GM21528 (cell line): ENCODE data around the gene UGT1A4.
"Not testable (repeated sequence)": the region's sequence is repeated elsewhere in the genome, so short reads cannot be mapped to it uniquely, and the experiment has no call there.

Source experiments
- ATAC-seq: cut with Tn5 transposase; IDR thresholded peaks from one replicate; pipeline ENCODE4 v1.9.1; 2021; ENCODE audit warnings: mild to moderate bottlenecking, moderate library complexity; ENCODE audit not compliant: unreplicated experiment, low FRiP score

The UGT1A4 gene

GRCh38 chr2:233746475-233747282 is 28.1 kb downstream of the UGT1A4 start:
- ATAC-seq = no peak

GRCh38 chr2:233747283-233747544 is 28.7 kb downstream of the UGT1A4 start:
- no peak for ATAC-seq

- ATAC-seq = not testable (repeated sequence)
These were observed 32.2 kb downstream of the UGT1A4 start for GRCh38 chr2:233750689-233751088.

GRCh38 chr2:233751212-233752009 is 32.9 kb downstream of the UGT1A4 start:
- not testable (repeated sequence) for ATAC-seq

DNA sequence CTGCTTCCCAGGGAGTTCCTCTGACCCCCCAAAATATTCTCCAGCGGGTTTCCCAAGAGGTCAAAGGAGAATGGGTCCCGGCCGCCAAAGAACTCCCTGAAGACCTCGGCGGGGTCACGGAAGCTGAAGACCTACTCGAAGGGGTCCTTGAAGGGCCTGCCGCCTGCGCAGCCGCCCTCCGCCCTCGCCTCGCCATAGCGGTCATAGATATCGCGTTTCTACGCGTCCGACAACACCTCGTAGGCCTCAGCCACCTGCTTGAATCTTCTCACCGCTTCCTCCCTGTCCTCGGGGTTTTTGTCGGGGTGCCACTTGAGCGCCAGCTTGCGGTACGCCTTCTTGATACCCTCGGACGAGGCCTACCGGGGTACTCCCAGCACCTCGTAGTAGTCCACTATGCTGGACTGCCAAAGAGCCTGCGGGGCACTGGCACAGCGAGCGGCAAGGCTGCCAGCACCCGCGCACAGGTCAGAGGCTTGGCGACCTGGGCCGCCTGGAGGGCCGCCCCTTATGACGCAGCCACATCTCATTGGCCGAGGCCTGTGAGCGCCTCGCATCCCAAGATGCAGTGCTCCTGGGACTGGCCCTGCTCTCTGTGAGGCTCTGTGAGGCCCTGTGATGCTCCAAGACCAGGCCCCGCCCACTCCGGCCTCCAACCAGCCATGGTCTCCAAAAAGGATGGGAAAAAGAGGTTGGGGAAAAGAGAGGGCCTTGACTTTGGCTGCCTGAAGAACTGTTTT is 36.5 kb downstream of the UGT1A4 start:
- ATAC-seq = no peak

DNA sequence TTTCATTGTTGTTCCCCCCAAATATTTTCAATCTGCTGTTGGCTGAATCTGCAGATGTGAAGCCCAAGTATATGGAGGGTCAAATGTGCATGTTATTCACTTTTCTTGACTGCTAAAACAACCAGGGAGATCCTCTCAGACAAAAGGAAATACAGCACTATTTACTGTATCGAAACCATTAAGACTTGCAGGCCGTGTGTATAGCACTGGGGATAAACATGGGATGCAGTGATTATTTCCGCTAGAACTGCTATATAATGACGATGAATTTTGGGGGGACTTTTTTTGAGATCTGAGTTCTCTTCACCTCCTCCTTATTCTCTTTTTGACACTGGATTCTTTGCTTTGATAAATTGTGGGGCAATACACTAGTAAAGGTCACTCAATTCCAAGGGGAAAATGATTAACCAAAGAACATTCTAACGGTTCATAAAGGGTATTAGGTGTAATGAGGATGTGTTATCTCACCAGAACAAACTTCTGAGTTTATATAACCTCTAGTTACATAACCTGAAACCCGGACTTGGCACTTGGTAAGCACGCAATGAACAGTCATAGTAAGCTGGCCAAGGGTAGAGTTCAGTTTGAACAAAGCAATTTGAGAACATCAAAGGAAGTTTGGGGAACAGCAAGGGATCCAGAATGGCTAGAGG is 38.0 kb downstream of the UGT1A4 start:
- ATAC-seq = no peak

- no peak for ATAC-seq
These were observed 39.6 kb downstream of the UGT1A4 start for GRCh38 chr2:233758141-233758540.

- ATAC-seq = no peak
These were observed 40.3 kb downstream of the UGT1A4 start for GRCh38 chr2:233758849-233759248.

- no peak for ATAC-seq
These were observed 41.5 kb downstream of the UGT1A4 start, which contains the start of gene UGT1A1 for GRCh38 chr2:233760043-233760442. Gene UGT1A1, plus strand, starts transcription at chr2:233760270. Its CDS starts 18 bp downstream, at chr2:233760288.

DNA sequence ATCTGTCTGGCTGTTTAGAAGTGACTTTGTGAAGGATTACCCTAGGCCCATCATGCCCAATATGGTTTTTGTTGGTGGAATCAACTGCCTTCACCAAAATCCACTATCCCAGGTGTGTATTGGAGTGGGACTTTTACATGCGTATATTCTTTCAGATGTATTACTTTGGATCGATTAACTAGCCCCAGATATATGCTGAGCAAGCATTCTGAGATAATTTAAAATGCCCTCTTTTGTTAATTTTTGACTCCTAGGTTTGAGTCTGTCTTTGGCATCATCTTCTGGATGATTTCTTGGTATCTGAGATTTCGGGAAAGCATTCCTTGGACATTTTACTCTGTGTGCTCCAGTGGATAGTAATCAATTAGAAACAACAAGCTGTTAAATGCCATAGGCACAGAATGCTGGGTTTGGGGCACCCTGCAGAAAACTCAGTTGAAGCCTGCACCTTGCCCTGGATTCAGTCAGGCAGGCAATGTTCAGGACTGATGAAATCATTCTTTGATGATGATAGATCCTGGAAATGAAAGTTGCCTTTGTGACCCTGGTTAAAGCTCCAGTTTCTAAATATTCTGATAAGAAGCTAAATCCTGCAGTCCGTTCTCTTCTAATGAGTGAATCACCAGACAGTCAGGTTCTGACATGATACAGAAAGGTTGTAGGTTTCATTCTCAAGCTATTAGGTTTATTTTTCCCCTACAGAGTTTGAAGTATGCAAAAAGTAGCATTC is 42.7 kb downstream of the UGT1A4 start:
- no peak for ATAC-seq

DNA sequence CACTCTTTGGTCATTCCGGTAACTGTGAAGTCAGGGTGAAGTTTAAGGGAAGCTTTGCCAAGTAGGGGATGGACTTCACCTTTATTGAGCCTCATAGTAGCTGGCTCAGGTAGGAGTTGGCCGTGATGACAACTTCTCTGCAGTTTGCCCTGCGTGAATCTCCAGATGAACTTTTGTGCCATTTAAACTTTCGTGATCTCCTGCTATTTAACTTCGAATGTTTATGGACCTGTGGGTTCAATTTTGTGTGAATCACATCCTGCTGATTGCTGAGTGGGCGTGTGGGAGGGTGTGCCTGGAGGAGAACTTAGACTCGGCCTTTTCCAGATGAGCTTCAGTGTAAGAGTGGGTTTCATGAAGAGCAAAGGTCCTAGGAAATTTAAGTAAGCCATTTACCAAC is 45.7 kb downstream of the UGT1A4 start:
- ATAC-seq = no peak

DNA sequence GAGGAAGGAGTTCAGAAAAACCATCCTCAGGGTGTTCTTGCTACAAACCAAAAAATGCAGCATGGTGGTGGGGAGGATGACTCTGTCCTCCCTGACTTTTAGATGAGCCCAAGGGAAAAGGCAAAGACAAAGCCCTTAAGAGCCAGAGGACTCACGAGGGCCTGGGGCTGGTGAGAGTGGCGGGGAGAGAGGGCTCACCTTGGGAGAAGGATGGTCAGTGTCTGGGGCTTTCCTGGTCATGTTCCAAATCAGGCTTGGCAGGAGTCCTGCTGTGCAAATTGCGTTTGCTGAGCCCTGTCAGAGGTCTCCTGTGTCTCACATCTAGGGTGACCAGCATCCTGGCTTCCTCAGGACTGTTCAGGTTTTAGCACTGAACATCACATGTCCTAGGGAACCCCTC is 46.2 kb downstream of the UGT1A4 start:
- ATAC-seq = no peak

GRCh38 chr2:233766416-233766815 is 47.9 kb downstream of the UGT1A4 start:
- no peak for ATAC-seq

- no peak for ATAC-seq
These were observed 49.5 kb downstream of the UGT1A4 start for GRCh38 chr2:233768076-233768475.

DNA sequence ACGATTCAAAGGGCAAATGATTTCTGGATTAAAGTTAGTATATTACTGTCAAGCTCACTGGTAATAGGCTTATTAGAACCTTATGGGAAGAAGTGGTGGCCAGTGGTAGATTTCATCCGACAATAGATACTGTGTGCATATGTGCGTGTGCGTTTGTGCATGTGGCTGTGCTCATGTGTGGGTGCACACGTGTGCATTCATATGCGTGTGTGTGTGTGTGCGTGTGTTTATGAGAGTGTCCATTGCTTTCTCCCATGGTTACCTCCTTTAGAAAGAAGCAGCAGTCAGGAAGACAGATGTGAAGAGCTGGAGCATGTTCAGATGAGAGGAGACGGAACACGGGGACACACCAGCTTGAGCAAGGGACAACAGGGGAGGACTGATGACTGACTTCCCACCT is 50.7 kb downstream of the UGT1A4 start:
- no peak for ATAC-seq

DNA sequence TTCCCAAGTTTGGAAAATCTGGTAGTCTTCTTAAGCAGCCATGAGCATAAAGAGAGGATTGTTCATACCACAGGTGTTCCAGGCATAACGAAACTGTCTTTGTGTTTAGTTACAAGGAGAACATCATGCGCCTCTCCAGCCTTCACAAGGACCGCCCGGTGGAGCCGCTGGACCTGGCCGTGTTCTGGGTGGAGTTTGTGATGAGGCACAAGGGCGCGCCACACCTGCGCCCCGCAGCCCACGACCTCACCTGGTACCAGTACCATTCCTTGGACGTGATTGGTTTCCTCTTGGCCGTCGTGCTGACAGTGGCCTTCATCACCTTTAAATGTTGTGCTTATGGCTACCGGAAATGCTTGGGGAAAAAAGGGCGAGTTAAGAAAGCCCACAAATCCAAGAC is 53.6 kb downstream of the UGT1A4 start:
- no peak for ATAC-seq

- no peak for ATAC-seq
These were observed 54.0 kb downstream of the UGT1A4 start for GRCh38 chr2:233772583-233772982.

- ATAC-seq = no peak
These were observed 55.3 kb downstream of the UGT1A4 start for GRCh38 chr2:233773854-233774253.

- no peak for ATAC-seq
These were observed 56.9 kb downstream of the UGT1A4 start for GRCh38 chr2:233775414-233775813.

- ATAC-seq = no peak
These were observed 59.5 kb downstream of the UGT1A4 start, which contains the start of gene MROH2A for GRCh38 chr2:233778030-233778429. Gene MROH2A, plus strand, starts transcription at chr2:233778330. Its CDS starts 1,029 bp downstream, at chr2:233779359.
